ENCODE data around the gene ARL15. TPM values are rescaled to one million over a fixed set of nuclear protein-coding genes. Genes with fewer than 3 reads are reported as not detected.

ARL15 gene
- total RNA-seq, 2 donors from 2014 or later = 14.3 to 24.1 TPM

DNA sequence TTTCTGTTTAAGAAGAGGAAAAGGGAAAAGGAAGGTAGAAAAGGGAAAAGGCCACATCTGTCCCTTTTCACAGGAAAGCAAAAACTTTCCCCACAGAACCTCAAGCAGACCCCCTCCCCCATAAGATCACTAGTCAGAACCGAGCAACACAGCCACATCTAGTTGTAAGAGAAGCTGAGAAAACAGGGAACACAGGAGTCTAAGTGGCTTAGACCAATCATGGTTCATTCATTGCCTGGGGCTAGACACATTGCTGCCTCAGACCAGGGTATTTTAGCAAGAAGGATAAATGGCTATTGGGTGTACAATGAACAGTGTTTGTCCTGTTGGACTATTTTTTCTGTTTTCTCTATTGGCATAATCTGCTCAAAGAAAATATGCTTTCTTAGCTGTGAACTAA lies 98.0 kb downstream of the ARL15 start:
- intact Hi-C loops (cut with DNase I) = loop anchor here (10.0 kb wide), 1 partner anchor 728 kb away; the partner anchor contains the start of gene FST

DNA sequence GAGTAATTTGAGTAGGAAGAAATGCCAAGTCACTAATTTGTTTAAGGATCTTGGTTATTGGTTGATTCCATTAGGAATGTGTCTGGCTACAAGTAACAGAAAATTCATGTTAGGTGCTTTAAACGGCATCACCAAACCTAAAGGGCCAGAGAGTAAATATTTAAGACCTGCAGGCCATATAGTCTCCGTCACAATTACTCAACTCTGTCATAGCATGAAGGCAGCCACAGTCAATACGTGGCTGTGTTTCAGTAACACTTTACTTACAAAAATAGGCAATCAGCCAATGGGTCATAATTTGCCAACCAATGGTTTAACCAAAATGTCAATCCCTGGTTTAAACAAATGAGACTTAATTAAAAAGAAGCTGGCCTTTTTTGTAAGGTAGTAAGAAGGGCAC lies 98.5 kb downstream of the ARL15 start:
- H3K27me3 ChIP-seq = peaks cover 0 to 5% of the 10 kb centered on the region in 2 donors
- TF ChIP-seq, protein P1, sequence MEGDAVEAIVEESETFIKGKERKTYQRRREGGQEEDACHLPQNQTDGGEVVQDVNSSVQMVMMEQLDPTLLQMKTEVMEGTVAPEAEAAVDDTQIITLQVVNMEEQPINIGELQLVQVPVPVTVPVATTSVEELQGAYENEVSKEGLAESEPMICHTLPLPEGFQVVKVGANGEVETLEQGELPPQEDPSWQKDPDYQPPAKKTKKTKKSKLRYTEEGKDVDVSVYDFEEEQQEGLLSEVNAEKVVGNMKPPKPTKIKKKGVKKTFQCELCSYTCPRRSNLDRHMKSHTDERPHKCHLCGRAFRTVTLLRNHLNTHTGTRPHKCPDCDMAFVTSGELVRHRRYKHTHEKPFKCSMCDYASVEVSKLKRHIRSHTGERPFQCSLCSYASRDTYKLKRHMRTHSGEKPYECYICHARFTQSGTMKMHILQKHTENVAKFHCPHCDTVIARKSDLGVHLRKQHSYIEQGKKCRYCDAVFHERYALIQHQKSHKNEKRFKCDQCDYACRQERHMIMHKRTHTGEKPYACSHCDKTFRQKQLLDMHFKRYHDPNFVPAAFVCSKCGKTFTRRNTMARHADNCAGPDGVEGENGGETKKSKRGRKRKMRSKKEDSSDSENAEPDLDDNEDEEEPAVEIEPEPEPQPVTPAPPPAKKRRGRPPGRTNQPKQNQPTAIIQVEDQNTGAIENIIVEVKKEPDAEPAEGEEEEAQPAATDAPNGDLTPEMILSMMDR (IDR thresholded peaks at IDR 0.05) = no peak
- TF ChIP-seq POLR2A (IDR thresholded peaks at IDR 0.05) = no peak
- ATAC-seq (no peak), DNase-seq (no peak)
- intact Hi-C loops (cut with DNase I) = loop anchor here (10.0 kb wide), 1 partner anchor 727 kb away; the partner anchor contains the start of gene FST
- H3K4me1 ChIP-seq = no peaks in the 10 kb centered on the region
- H3K36me3 ChIP-seq (replicated peaks in 1 of 2; ENCODE audit: insufficient read depth in 1 of 2, low read depth in 2 of 2) = no peaks in the 10 kb centered on the region
- H3K27ac ChIP-seq = no peak overlapping the region
- WGBS, 2 donors = 39 to 41% methylated on average over 3 of the region's 3 CpGs
- H3K9me3 ChIP-seq = no peaks in the 10 kb centered on the region
- H3K4me3 ChIP-seq = no peak overlapping the region

More for the DNA sequence above, 98.0 kb downstream of the ARL15 start:
- H3K4me1 ChIP-seq = no peaks in the 10 kb centered on the region
- TF ChIP-seq, protein P1 (IDR thresholded peaks at IDR 0.05) = no peak
- TF ChIP-seq POLR2A (IDR thresholded peaks at IDR 0.05) = no peak
- peaks cover 0 to 5% of the 10 kb centered on the region in 2 donors for H3K27me3 ChIP-seq
- DNase-seq (no peak), ATAC-seq (no peak)
- H3K36me3 ChIP-seq (replicated peaks in 1 of 2; ENCODE audit: insufficient read depth in 1 of 2, low read depth in 2 of 2) = no peaks in the 10 kb centered on the region
- H3K4me3 ChIP-seq = no peak overlapping the region
- 85 to 88% methylated on average over 1 of the region's 1 CpG for WGBS, 2 donors
- H3K9me3 ChIP-seq = no peaks in the 10 kb centered on the region
- H3K27ac ChIP-seq = no peak overlapping the region

DNA sequence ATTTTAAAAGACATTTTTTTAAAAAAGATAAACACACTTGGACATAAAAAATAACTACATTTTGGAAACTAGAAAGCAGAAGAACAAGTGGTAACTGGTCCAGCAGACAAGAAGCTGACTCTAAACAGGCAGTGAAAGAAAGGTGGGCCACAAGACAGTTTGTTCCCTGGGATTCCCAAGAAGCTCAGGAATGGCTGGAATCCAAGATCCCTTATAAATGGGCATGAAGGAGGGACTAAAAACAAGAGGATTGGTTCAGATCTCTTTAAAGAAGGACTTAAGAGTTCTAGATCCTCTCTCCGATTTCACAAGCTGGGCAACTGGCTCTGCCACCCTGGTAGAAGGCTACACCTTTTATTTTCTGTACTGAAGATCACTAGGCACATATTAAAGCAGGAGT lies 102.8 kb downstream of the ARL15 start:
- WGBS, 2 donors = 81 to 97% methylated on average over 1 of the region's 1 CpG
- intact Hi-C loops (cut with DNase I) = no loop called here
- H3K4me1 ChIP-seq = no peaks in the 10 kb centered on the region

DNA sequence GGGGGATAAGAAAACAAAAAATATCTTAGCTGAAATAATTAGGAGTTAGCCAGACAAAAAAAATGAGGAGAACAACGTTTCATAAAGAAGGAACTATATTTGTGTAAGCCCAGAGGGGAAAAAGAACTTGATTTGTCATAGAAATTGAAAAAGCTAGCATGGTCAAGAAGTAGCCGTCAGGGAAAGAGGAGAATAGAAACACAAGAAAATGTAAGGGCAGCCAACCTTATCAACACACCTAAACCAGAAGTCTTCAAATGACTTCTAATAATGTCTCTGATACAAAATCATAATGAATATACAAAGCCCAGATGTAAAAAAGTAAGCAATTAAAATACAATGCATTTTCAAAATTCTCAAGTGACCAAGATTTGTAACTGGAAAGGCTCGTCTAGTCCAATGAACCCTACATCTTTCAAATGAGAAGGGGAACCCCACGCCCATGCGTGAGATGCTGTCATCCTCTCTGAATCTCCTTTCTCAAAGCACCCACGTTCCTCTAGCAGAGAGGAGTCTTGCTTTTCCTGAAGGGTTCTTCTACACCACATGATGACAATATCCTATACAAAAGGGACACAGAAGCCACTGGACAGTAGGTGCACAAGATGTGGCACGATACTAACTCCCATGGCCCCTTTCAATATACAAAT lies 103.7 kb downstream of the ARL15 start:
- Histone ChIP-seq H3K27me3 (peaks cover 0 to 5% of the 10 kb centered on the region in 2 donors), H3K9me3 (no peaks in the 10 kb centered on the region), H3K36me3 (replicated peaks in 1 of 2; ENCODE audit: insufficient read depth in 1 of 2, low read depth in 2 of 2) (no peaks in the 10 kb centered on the region), H3K4me1 (no peaks in the 10 kb centered on the region), H3K4me3 (no peak overlapping the region), H3K27ac (no peak overlapping the region)
- ATAC-seq = no peak
- WGBS, 2 donors = 75 to 85% methylated on average over 7 of the region's 7 CpGs
- no peak for DNase-seq
- TF ChIP-seq, protein P1 (IDR thresholded peaks at IDR 0.05) = no peak
- no peak for TF ChIP-seq POLR2A (IDR thresholded peaks at IDR 0.05)
- intact Hi-C loops (cut with DNase I) = no loop called here

More for the DNA sequence above, 102.8 kb downstream of the ARL15 start:
- Histone ChIP-seq H3K27ac (no peak overlapping the region), H3K9me3 (no peaks in the 10 kb centered on the region), H3K36me3 (replicated peaks in 1 of 2; ENCODE audit: insufficient read depth in 1 of 2, low read depth in 2 of 2) (no peaks in the 10 kb centered on the region), H3K4me3 (no peak overlapping the region), H3K27me3 (peaks cover 0 to 5% of the 10 kb centered on the region in 2 donors)
- TF ChIP-seq, protein P1 (IDR thresholded peaks at IDR 0.05) = no peak
- no peak for TF ChIP-seq POLR2A (IDR thresholded peaks at IDR 0.05)
- DNase-seq = no peak
- no peak for ATAC-seq

DNA sequence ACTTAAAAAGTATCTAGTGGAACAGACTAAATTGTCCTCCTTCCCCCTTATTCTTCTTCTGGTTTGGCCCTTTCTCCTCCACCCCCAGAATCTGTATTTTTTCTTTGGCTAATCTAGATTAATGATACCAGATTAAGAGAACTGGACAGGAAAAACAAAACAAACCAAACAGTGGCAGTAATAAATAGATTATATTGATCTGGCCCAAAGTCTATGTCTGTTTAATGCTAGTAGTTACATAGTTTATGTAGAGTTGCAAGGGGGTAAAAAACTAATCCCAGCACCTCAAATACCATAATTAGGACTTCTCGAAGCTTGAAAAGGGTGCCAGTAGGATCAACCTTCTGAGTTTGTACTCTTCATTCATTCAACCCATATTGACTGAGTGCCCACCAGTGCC lies 104.5 kb downstream of the ARL15 start:
- Histone ChIP-seq H3K27ac (no peak overlapping the region), H3K4me1 (no peaks in the 10 kb centered on the region), H3K36me3 (replicated peaks in 1 of 2; ENCODE audit: insufficient read depth in 1 of 2, low read depth in 2 of 2) (no peaks in the 10 kb centered on the region), H3K27me3 (peaks cover 0 to 5% of the 10 kb centered on the region in 2 donors), H3K4me3 (no peak overlapping the region), H3K9me3 (no peaks in the 10 kb centered on the region)
- intact Hi-C loops (cut with DNase I) = no loop called here
- ATAC-seq = no peak
- 60 to 75% methylated on average over 1 of the region's 1 CpG for WGBS, 2 donors
- TF ChIP-seq POLR2A (IDR thresholded peaks at IDR 0.05) = no peak
- TF ChIP-seq, protein P1 (IDR thresholded peaks at IDR 0.05) = no peak
- DNase-seq = no peak
